ENCODE results near the gene TMIGD2.
"Not testable (repeated sequence)": the region's sequence is repeated elsewhere in the genome, so short reads cannot be mapped to it uniquely, and the experiment has no call there.

The TMIGD2 gene

GRCh38 chr19:4266253-4267000 lies 35.8 kb downstream of the TMIGD2 start:
- DNase-seq: no peak

GRCh38 chr19:4264812-4265211 lies 37.4 kb downstream of the TMIGD2 start:
- no peak for DNase-seq

- no peak for DNase-seq
Observed at GRCh38 chr19:4260613-4261191, 41.5 kb downstream of the TMIGD2 start.

- DNase-seq: no peak
Observed at GRCh38 chr19:4258181-4258580, 44.0 kb downstream of the TMIGD2 start.

- no peak for DNase-seq
Observed at GRCh38 chr19:4257025-4257424, 45.2 kb downstream of the TMIGD2 start.

- no peak for DNase-seq
Observed at GRCh38 chr19:4256563-4256962, 45.6 kb downstream of the TMIGD2 start.

GRCh38 chr19:4246767-4247593 lies 55.2 kb downstream of the TMIGD2 start, which contains the start of gene YJU2:
Gene YJU2, plus strand, starts transcription at chr19:4247080. Its CDS starts 67 bp downstream, at chr19:4247147.
- peak; percentile 99 for DNase-seq

- not testable (repeated sequence) for DNase-seq
Observed at GRCh38 chr19:4245938-4246337, 56.3 kb downstream of the TMIGD2 start.
